ENCODE measurements around the gene ATG7.

- no peak for TF ChIP-seq CTCF (IDR thresholded peaks at IDR 0.05)
- no peak for TF ChIP-seq POLR2A (IDR thresholded peaks at IDR 0.05)
These were observed 241.6 kb downstream of the ATG7 start for GRCh38 chr3:11513817-11514135.

Measured in heart left ventricle (tissue), 13 donors.